K562 (cell line): ENCODE data around the gene CFAP97D2. TPM values are rescaled to one million over a fixed set of nuclear protein-coding genes. Genes with fewer than 3 reads are reported as not detected.

Experiments used
- ATAC-seq: fragments of 200-7000 bp; cut with Tn5 transposase; 3 replicates; pipeline ENCODE4 v1.9.1; 2020; ENCODE audit warnings: moderate library complexity
- BruUV-seq: library from RNA; stranded (reverse); fragments of 400-500 nt; replicated peaks from 2 replicates; lab custom pipeline; 2021; lab: Mats Ljungman, UMichigan
- CTCF ChIA-PET: fragments of 300-600 bp; formaldehyde crosslinking; extraction: SDS; loops from one replicate; lab custom pipeline; 2021; ENCODE audit warnings: low intra/inter-chr PET ratio; lab: Yijun Ruan, JAX
- POLR2A ChIA-PET: fragments of 300-600, 350-650 bp; sonication (Branson Sonifier 250); formaldehyde crosslinking; extraction: SDS; loops from one replicate; lab custom pipeline; 2021; ENCODE audit warnings: antibody characterized with exemption, inconsistent platforms; lab: Yijun Ruan, JAX
- DNase-seq, 4 experiments: peaks; one replicate each; pipeline versions ENCODE4 v3.0.0 to v3.0.0-alpha.2; 2011 to 2018; ENCODE audit warnings: low spot score in 3 of 4, mixed read lengths in 3 of 4; ENCODE audit errors: extremely low read depth in 1 of 4
- FAIRE-seq: peaks from 2 replicates; lab custom pipeline; 2011; peaks lifted over from hg19 to GRCh38; lab: Jason Lieb, UNC
- H2AFZ ChIP-seq: 2 replicates; pipeline ENCODE4 v1.6.0; 2011; ENCODE audit warnings: low read depth, low read length, control low read depth, inconsistent platforms
- H3K27ac ChIP-seq: fragments of 200-600 bp; 3 replicates; pipeline ENCODE4 v1.8.0; 2011; ENCODE audit warnings: low read depth, mild to moderate bottlenecking, control low read depth, inconsistent platforms, low read length, moderate library complexity, mixed read lengths; ENCODE audit errors: extremely low read depth
- H3K27me3 ChIP-seq, 2 experiments: fragments of 300-600 bp in 1 of 2; 2 replicates in 1 of 2; 3 replicates in 1 of 2; pipeline versions ENCODE4 v1.6.0 to v1.8.0; 2011; ENCODE audit warnings: inconsistent platforms in 2 of 2, low read length in 2 of 2, mild to moderate bottlenecking in 1 of 2, mixed read lengths in 1 of 2, moderate library complexity in 1 of 2; ENCODE audit not compliant: control insufficient read depth in 2 of 2, insufficient read depth in 2 of 2
- H3K36me3 ChIP-seq: fragments of 300-600 bp; 3 replicates; pipeline ENCODE4 v1.8.0; 2011; ENCODE audit warnings: mild to moderate bottlenecking, low read length, inconsistent platforms; ENCODE audit not compliant: control insufficient read depth, insufficient read depth
- H3K4me1 ChIP-seq, 2 experiments: fragments of 200-600 bp in 1 of 2; replicated peaks in 1 of 2; 2 replicates in 1 of 2; 3 replicates in 1 of 2; pipeline versions ENCODE4 v1.5.1 to v1.8.0; 2011; ENCODE audit warnings: inconsistent platforms in 2 of 2, low read length in 2 of 2, mild to moderate bottlenecking in 1 of 2, mixed read lengths in 1 of 2, moderate library complexity in 1 of 2; ENCODE audit not compliant: control insufficient read depth in 2 of 2, insufficient read depth in 2 of 2
- H3K4me2 ChIP-seq: 2 replicates; pipeline ENCODE4 v1.6.1; 2011; ENCODE audit warnings: low read length, control low read depth, inconsistent platforms, mixed read lengths; ENCODE audit not compliant: insufficient read depth
- H3K4me3 ChIP-seq: fragments of 200-600 bp; sonication (generic), shearing (Covaris generic); 2 replicates; pipeline ENCODE4 v1.5.1; 2016; ENCODE audit warnings: control low read depth, inconsistent platforms
- H3K79me2 ChIP-seq: fragments of 200-600 bp; 3 replicates; pipeline ENCODE4 v1.8.0; 2011; ENCODE audit warnings: low read length, inconsistent platforms; ENCODE audit not compliant: control insufficient read depth, insufficient read depth
- H3K9ac ChIP-seq, 2 experiments: 2 replicates each; pipeline versions ENCODE4 v1.6.0 to v1.6.1; 2011; ENCODE audit warnings: low read depth in 2 of 2, low read length in 2 of 2, control low read depth in 1 of 2, inconsistent platforms in 1 of 2, mild to moderate bottlenecking in 1 of 2, mixed read lengths in 1 of 2; ENCODE audit not compliant: insufficient read depth in 1 of 2
- H3K9me1 ChIP-seq: one replicate; pipeline ENCODE4 v1.6.0; 2011; ENCODE audit warnings: inconsistent platforms, mild to moderate bottlenecking, low read length, moderate library complexity; ENCODE audit not compliant: control insufficient read depth, insufficient read depth
- H3K9me3 ChIP-seq: replicated peaks from 2 replicates; pipeline ENCODE4 v1.5.1; 2011; ENCODE audit warnings: low read depth, low read length, inconsistent platforms; ENCODE audit not compliant: control insufficient read depth, insufficient read depth
- H4K20me1 ChIP-seq: replicated peaks from 2 replicates; pipeline ENCODE4 v1.6.1; 2011; ENCODE audit warnings: low read length, inconsistent platforms, mixed read lengths; ENCODE audit not compliant: control insufficient read depth, insufficient read depth
- ETV6 ChIP-seq, 3 experiments: fragments of 150-350 bp in 1 of 3; sonication (generic) in 1 of 3; formaldehyde crosslinking in 1 of 3; IDR thresholded peaks; 2 replicates each; pipeline versions ENCODE4 v1.6.1 to v1.8.0; 2014 to 2022; ENCODE audit warnings: borderline replicate concordance in 2 of 3, low read depth in 2 of 3, antibody characterized with exemption in 1 of 3, low read length in 1 of 3, mild to moderate bottlenecking in 1 of 3, missing genetic modification reagents in 1 of 3
- PRDM10 ChIP-seq: fragments of 450-650 bp; IDR thresholded peaks from 2 replicates; pipeline ENCODE4 v1.6.1; 2018; ENCODE audit not compliant: partially characterized antibody
- SAFB2 ChIP-seq: fragments of 200-400 bp; formaldehyde crosslinking; IDR thresholded peaks from 2 replicates; pipeline ENCODE4 v1.6.1; 2018; ENCODE audit warnings: borderline replicate concordance, low read length, low read depth, moderate library complexity; ENCODE audit not compliant: severe bottlenecking
- WGBS: fragments of 100-300 bp; shearing (Covaris generic); methylation state at CpG from one replicate; pipeline ENCODE4 v1.1.6; 2016; ENCODE audit warnings: low coverage, mixed read lengths; ENCODE audit not compliant: insufficient coverage; ENCODE audit errors: missing lambda C conversion rate; 5-methylcytosine and 5-hydroxymethylcytosine counted together
- in situ Hi-C: fragments of 300-500 bp; cut with MboI; formaldehyde crosslinking; loops from 4 replicates; pipeline ENCODE4 v1.15.0; 2018; ENCODE audit warnings: inconsistent platforms, mixed read lengths
- intact Hi-C: fragments of 100-400 bp; cut with micrococcal nuclease; formaldehyde crosslinking; loops from 2 replicates; pipeline ENCODE4 v1.14.2; 2022
- polyA plus RNA-seq, 8 experiments: library from polyadenylated mRNA; depleted of rRNA in 4 of 8; stranded (reverse) in 5 of 8; unstranded in 3 of 8; fragments of >200 nt; fragmentation: Nextera tagmentation in 2 of 8; fragmentation: Illumina TruSeq in 1 of 8; extraction: Ambion mirVana in 2 of 8; extraction: Trizol in 1 of 8; gene quantifications; 2 replicates each; pipeline versions ENCODE4 v1.2.1 to v1.2.3, GENCODE V29; 2011 to 2014; ENCODE audit warnings: inconsistent platforms in 1 of 8, missing spikeins in 1 of 8
- total RNA-seq, 7 experiments: library from RNA; depleted of rRNA in 6 of 7; stranded (reverse); fragments of >200 nt in 6 of 7; fragmentation: Illumina TruSeq in 2 of 7; extraction: Trizol in 2 of 7; gene quantifications; 2 replicates each; pipeline versions ENCODE4 v1.2.1 to v1.2.3, GENCODE V29; 2011 to 2021; ENCODE audit warnings: low replicate concordance in 1 of 7

CFAP97D2 gene
- total and polyA plus RNA-seq, 9 of the 15 experiments (the other 6 are each of a cell fraction or from before 2014, with no cell fraction given): not detected

DNA sequence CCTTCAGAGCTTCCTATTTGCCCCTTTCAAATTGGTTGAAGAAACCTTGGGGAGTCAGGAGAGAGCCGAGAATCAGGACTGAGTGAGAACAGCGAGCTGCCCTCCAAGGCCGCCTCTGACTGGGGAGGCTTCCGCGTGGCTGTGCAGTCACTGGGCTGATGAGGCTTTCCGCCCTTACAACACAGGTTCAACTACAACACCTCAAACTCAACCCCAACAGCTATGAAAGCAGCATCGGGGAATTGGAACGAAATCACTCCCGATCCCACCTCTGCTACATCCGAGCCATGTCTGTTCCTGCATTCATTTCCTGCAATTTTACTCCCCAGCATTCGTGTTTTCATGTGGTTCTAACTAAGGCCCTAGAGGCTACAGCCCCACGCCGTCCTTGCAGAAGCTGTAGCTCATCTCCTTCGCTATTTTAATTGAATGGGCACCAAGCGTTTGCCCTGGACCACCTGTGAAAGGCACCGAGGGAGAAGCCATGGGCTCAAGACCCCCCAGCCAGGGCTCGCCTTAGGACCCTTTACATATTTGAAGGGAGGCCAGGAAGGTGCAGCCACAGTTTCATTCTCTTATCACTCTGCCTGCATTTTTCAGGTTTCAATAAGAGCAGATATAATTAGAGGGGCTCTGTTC is 34.3 kb upstream of the CFAP97D2 start (continued):
- no peak for TF ChIP-seq ETV6 (IDR thresholded peaks at IDR 0.05; ENCODE audit: borderline replicate concordance in 1 of 2, low read depth in 2 of 2, low read length in 1 of 2)
- no peak for TF ChIP-seq ETV6 (CRISPR knock-in tag; IDR thresholded peaks at IDR 0.05; ENCODE audit: borderline replicate concordance)

DNA sequence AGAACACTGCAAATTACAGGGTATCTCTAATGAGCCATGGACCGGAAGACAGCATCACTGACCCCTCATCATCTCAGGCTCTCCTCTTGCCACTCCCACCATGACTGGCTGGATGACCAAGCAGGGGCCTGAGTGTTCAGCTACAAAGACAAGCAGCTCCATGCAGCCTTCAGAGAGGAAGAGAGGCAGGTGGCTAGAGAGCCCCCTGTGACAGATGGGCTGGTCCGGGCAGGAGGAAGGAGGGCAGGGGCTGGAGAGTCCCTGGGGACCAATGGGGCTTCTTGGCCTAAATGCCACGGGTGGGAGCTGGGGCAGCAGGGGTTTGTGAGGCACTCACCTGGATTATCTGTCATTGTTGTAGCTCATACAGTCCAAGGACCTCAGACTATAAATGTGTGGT is 33.8 kb upstream of the CFAP97D2 start:
- no peaks in the 10 kb centered on the region for H3K27me3 ChIP-seq
- H3K9ac ChIP-seq: no peak overlapping the region
- TF ChIP-seq PRDM10 (peak; percentile 66), SAFB2 (no peak)
- H3K4me1 ChIP-seq: peaks cover 15 to 39% of the 10 kb centered on the region in 2 experiments; a peak in 3 of 5 replicates
- no peaks in the 10 kb centered on the region for H3K36me3 ChIP-seq
- in situ Hi-C loops (no loop called here), intact Hi-C loops (loop anchor here (5.0 kb wide), 1 partner anchor 77 kb away; no protein-coding TSS in a partner anchor)
- CTCF ChIA-PET: no interaction called here
- no peaks in the 10 kb centered on the region for H3K9me3 ChIP-seq
- H3K4me3 ChIP-seq: no peak overlapping the region
- no peak overlapping the region for H3K4me2 ChIP-seq
- H4K20me1 ChIP-seq: no peaks in the 10 kb centered on the region
- no peaks in the 10 kb centered on the region for H3K9me1 ChIP-seq
- no peaks in the 10 kb centered on the region for H3K79me2 ChIP-seq
- ATAC-seq: no peak
- no peak for FAIRE-seq
- DNase-seq: no peak
- 0% methylated on average over 2 of the region's 3 CpGs for WGBS
- no peak overlapping the region for H3K27ac ChIP-seq
- BruUV-seq: no TSS peak
- no peak overlapping the region for H2AFZ ChIP-seq
- POLR2A ChIA-PET: interaction anchor here (0.6 kb wide), 2 partner anchors 11 to 13 kb away, joined by 3 to 4 read pairs; partner anchors contain the start of gene RASA3
